SK-N-SH treated with all-trans-retinoic acid at 6 μM for 48 hours (cell line): ENCODE data around the gene VRK3.

Experiments used
- ATAC-seq: fragments of 200-7000 bp; cut with Tn5 transposase; 3 replicates; pipeline ENCODE4 v1.9.1; 2020; ENCODE audit warnings: mild to moderate bottlenecking, moderate library complexity
- ARNTL ChIP-seq: fragments of 450-650 bp; formaldehyde crosslinking; IDR thresholded peaks from 2 replicates; pipeline ENCODE4 v1.5.0; 2020; ENCODE audit warnings: low read depth, mild to moderate bottlenecking, moderate library complexity, borderline replicate concordance
- BACH2 ChIP-seq: fragments of 250-450 bp; sonication (Bioruptor Pico); IDR thresholded peaks from 2 replicates; pipeline ENCODE4 v1.9.0; 2021; ENCODE audit warnings: mild to moderate bottlenecking, borderline replicate concordance
- CREB5 ChIP-seq: fragments of 250-450 bp; sonication (Bioruptor Pico); IDR thresholded peaks from 2 replicates; pipeline ENCODE4 v1.5.1; 2020; ENCODE audit warnings: low read depth, mild to moderate bottlenecking, moderate library complexity
- CSDC2 ChIP-seq: fragments of 250-450 bp; sonication (Bioruptor Pico); IDR thresholded peaks from 2 replicates; pipeline ENCODE4 v1.5.0; 2020; ENCODE audit warnings: mild to moderate bottlenecking, moderate library complexity
- CSRNP3 ChIP-seq: fragments of 250-450 bp; sonication (Bioruptor Pico); IDR thresholded peaks from 2 replicates; pipeline ENCODE4 v1.5.1; 2021; ENCODE audit warnings: mild to moderate bottlenecking, moderate library complexity
- ISL1 ChIP-seq: fragments of 250-450 bp; sonication (Bioruptor Pico); IDR thresholded peaks from 2 replicates; pipeline ENCODE4 v2.1.2; 2022; ENCODE audit warnings: mild to moderate bottlenecking, moderate library complexity
- OSR1 ChIP-seq: fragments of 250-450 bp; sonication (Bioruptor Pico); IDR thresholded peaks from 2 replicates; pipeline ENCODE4 v1.8.0; 2022; ENCODE audit warnings: moderate library complexity, mild to moderate bottlenecking, inconsistent platforms
- PATZ1 ChIP-seq: fragments of 250-450 bp; sonication (Bioruptor Pico); IDR thresholded peaks from 2 replicates; pipeline ENCODE4 v1.8.0; 2020; ENCODE audit warnings: mild to moderate bottlenecking, moderate library complexity, borderline replicate concordance
- POU6F1 ChIP-seq: fragments of 250-450 bp; sonication (Bioruptor Pico); IDR thresholded peaks from 2 replicates; pipeline ENCODE4 v1.8.0; 2021; ENCODE audit warnings: low read depth, mild to moderate bottlenecking, moderate library complexity, borderline replicate concordance
- PPARA ChIP-seq: fragments of 250-450 bp; sonication (Bioruptor Pico); IDR thresholded peaks from 2 replicates; pipeline ENCODE4 v1.5.0; 2020; ENCODE audit warnings: mild to moderate bottlenecking, borderline replicate concordance
- RARB ChIP-seq: fragments of 250-450 bp; sonication (Bioruptor Pico); IDR thresholded peaks from 2 replicates; pipeline ENCODE4 v1.8.0; 2021; ENCODE audit warnings: mild to moderate bottlenecking, moderate library complexity
- SNAI2 ChIP-seq: fragments of 250-450 bp; sonication (Bioruptor Pico); IDR thresholded peaks from 2 replicates; pipeline ENCODE4 v1.5.0; 2020; ENCODE audit warnings: mild to moderate bottlenecking, moderate library complexity
- TCF4 ChIP-seq: fragments of 250-450 bp; sonication (Bioruptor Pico); IDR thresholded peaks from 2 replicates; pipeline ENCODE4 v1.8.0; 2021; ENCODE audit warnings: mild to moderate bottlenecking, moderate library complexity, borderline replicate concordance
- TOX ChIP-seq: fragments of 250-450 bp; sonication (Bioruptor Pico); IDR thresholded peaks from 2 replicates; pipeline ENCODE4 v1.8.0; 2021; ENCODE audit warnings: mild to moderate bottlenecking, moderate library complexity, borderline replicate concordance
- TSHZ2 ChIP-seq: fragments of 250-450 bp; sonication (Bioruptor Pico); IDR thresholded peaks from 2 replicates; pipeline ENCODE4 v1.5.0; 2020; ENCODE audit warnings: mild to moderate bottlenecking, moderate library complexity
- ZC3H10 ChIP-seq: fragments of 250-450 bp; sonication (Bioruptor Pico); IDR thresholded peaks from 2 replicates; pipeline ENCODE4 v1.5.1; 2021; ENCODE audit warnings: mild to moderate bottlenecking, moderate library complexity
- ZFP3 ChIP-seq: fragments of 250-450 bp; sonication (Bioruptor Pico); IDR thresholded peaks from 2 replicates; pipeline ENCODE4 v1.5.0; 2020; ENCODE audit warnings: mild to moderate bottlenecking, moderate library complexity
- ZFP30 ChIP-seq: fragments of 450-650 bp; formaldehyde crosslinking; IDR thresholded peaks from 2 replicates; pipeline ENCODE4 v1.5.0; 2022; ENCODE audit warnings: mild to moderate bottlenecking, moderate library complexity
- ZNF70 ChIP-seq: fragments of 450-650 bp; formaldehyde crosslinking; IDR thresholded peaks from 2 replicates; pipeline ENCODE4 v1.5.0; 2020; ENCODE audit warnings: mild to moderate bottlenecking, moderate library complexity

Gene VRK3

GRCh38 chr19:50065938-50066337, 40.8 kb upstream of the VRK3 start:
- no peak for ATAC-seq

GRCh38 chr19:50061650-50062049, 36.5 kb upstream of the VRK3 start:
- no peak for ATAC-seq
- TF ChIP-seq CSDC2 (CRISPR knock-in tag) (no peak), TOX (no peak), RARB (CRISPR knock-in tag) (no peak), CREB5 (CRISPR knock-in tag) (no peak), ISL1 (CRISPR knock-in tag) (no peak), OSR1 (CRISPR knock-in tag) (no peak), ZFP30 (no peak), PATZ1 (CRISPR knock-in tag) (no peak)

More at GRCh38 chr19:50065938-50066337, 40.8 kb upstream of the VRK3 start:
- TF ChIP-seq CSRNP3 (CRISPR knock-in tag) (no peak), RARB (CRISPR knock-in tag) (no peak), TCF4 (no peak), BACH2 (CRISPR knock-in tag) (no peak), PPARA (CRISPR knock-in tag) (no peak), CREB5 (CRISPR knock-in tag) (no peak), OSR1 (CRISPR knock-in tag) (no peak), ARNTL (CRISPR knock-in tag) (no peak), POU6F1 (no peak), PATZ1 (CRISPR knock-in tag) (no peak), ZC3H10 (CRISPR knock-in tag) (no peak), TSHZ2 (no peak), ZNF70 (CRISPR knock-in tag) (no peak), SNAI2 (CRISPR knock-in tag) (no peak), ZFP3 (CRISPR knock-in tag) (no peak)
